IPS DF 6.9 (cell line): ENCODE measurements around the gene RAI14.

Experiments used
- DNase-seq: peaks from one replicate; pipeline ENCODE4 v3.0.0-alpha.2; 2013; ENCODE audit warnings: low read depth, low spot score
- H3K27ac ChIP-seq: one replicate; pipeline ENCODE4 v1.5.1; 2013; ENCODE audit warnings: low read length, control low read depth
- H3K27me3 ChIP-seq: 2 replicates; pipeline ENCODE4 v1.6.1; 2013; ENCODE audit warnings: mild to moderate bottlenecking, low read length; ENCODE audit not compliant: control insufficient read depth, insufficient read depth
- H3K36me3 ChIP-seq: 2 replicates; pipeline ENCODE4 v1.6.1; 2013; ENCODE audit warnings: low read length; ENCODE audit not compliant: control insufficient read depth, insufficient read depth
- H3K4me1 ChIP-seq: 2 replicates; pipeline ENCODE4 v1.6.1; 2013; ENCODE audit warnings: low read length; ENCODE audit not compliant: control insufficient read depth, insufficient read depth
- H3K4me3 ChIP-seq: 2 replicates; pipeline ENCODE4 v1.5.1; 2013; ENCODE audit warnings: mild to moderate bottlenecking, low read length
- H3K9me3 ChIP-seq: 2 replicates; pipeline ENCODE4 v1.6.1; 2013; ENCODE audit warnings: low read length, inconsistent platforms; ENCODE audit not compliant: control insufficient read depth, insufficient read depth
- WGBS: extraction: QIAGEN DNeasy Blood & Tissue Kit; methylation state at CpG from one replicate; pipeline ENCODE4 v1.1.7; 2013; ENCODE audit warnings: mixed read lengths, missing lambda C conversion rate; ENCODE audit not compliant: insufficient read length, insufficient coverage; 5-methylcytosine and 5-hydroxymethylcytosine counted together

RAI14 gene

DNA sequence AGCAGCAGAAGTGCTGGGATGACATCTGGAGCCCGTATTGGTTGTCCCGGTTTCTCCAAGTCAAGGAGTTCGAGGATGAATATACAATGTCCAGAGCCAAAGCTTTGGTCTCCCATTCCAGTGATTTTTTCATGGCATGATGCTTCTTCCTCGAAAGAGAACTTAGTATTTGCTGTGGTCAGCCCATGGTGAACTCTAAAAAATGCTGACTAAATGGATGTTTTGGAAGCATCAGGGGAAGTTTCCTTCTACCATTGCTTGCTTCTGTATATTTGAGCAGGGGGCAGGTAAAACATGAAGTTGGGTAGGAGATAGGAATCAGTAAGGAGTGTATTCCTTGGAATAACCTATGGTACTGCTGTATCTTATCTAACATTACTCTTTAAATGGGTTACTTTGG lies 191.4 kb downstream of the RAI14 start:
- no peak for DNase-seq
- WGBS, result no CpG with 5 or more reads among the region's 4 CpGs
- H3K36me3 ChIP-seq, result no peaks in the 10 kb centered on the region

DNA sequence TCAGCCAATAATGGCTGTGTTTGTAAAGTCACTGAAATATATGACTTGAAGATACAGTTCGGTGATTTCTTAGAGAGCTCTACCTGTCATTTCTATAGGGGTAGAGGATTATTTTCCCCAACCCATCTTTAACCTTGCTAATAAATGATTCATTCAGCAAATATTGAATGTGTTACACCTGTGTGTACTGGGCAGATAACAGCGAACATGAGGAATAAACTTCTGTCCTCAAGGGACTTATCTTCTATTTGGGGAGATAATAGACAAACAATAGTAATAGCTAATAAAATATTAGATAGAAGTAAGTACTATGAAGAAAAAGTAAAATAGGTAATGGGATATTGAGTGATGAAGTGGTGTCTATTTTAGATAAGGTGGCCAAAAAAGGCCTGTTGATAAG lies 192.1 kb downstream of the RAI14 start:
- no CpG with 5 or more reads among the region's 2 CpGs for WGBS
- H3K9me3 ChIP-seq, result no peaks in the 10 kb centered on the region
- no peaks in the 10 kb centered on the region for H3K36me3 ChIP-seq
- H3K4me1 ChIP-seq, result no peaks in the 10 kb centered on the region
- H3K27me3 ChIP-seq, result no peaks in the 10 kb centered on the region
- DNase-seq, result no peak
- H3K27ac ChIP-seq, result no peak overlapping the region
- H3K4me3 ChIP-seq, result no peak overlapping the region

More for the DNA sequence above, 191.4 kb downstream of the RAI14 start:
- Histone ChIP-seq H3K27me3 (no peaks in the 10 kb centered on the region), H3K4me1 (no peaks in the 10 kb centered on the region), H3K27ac (no peak overlapping the region), H3K9me3 (no peaks in the 10 kb centered on the region), H3K4me3 (no peak overlapping the region)

DNA sequence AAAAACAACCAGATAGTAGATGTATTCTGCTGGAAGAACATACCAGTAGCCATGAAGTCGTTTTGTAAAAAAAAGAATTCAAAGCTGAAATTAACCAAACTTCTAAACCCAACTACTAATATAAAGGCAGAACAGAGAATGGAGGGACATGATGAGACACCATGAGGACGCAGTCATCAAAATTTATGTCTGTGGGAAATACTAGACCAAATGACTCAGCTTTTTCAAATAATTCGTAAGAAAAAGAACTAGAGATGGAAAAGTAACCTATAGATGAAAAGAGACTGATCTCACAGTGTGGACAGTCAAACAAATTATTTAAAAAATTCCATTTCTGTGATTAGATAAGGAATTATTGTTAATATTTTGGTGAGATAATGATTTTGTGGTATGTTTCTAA lies 193.1 kb downstream of the RAI14 start:
- Histone ChIP-seq H3K4me3 (no peak overlapping the region), H3K36me3 (no peaks in the 10 kb centered on the region), H3K9me3 (no peaks in the 10 kb centered on the region), H3K27me3 (no peaks in the 10 kb centered on the region), H3K4me1 (no peaks in the 10 kb centered on the region), H3K27ac (no peak overlapping the region)
- DNase-seq, result no peak
- no CpG with 5 or more reads among the region's 3 CpGs for WGBS

DNA sequence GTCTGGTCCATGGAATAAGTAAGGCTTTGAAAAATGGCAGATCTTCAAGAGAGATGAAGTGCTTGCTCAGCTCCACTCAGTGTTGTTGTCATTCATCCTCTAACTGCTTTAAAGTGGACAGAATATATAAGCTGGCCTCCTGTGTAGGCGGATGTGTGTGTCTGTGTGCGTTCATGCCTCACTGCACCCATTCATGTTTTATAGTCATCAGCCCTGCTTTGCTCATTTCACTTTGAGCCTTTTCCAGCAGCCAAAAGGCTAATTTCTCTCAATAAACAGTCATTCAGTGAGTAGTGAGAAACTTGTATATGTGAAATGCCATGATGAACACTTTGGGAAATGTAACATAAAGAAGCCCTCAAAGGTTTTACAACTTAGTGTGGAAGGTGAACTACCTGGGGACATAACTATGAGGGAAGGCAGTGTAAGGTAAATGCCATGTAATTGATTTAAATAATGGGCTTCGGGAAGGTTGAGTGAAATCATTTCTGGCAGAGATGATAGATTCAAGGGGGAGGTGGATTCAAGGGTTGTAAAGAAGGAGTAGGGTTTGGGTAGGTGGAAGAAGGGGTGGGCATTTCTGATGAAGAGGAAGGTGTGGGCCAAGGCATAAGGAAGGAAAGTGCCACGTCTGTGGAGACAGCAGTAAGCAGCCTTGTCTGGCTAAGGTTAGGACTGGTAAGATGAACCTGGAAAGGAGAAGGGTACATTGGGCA lies 198.5 kb downstream of the RAI14 start:
- DNase-seq, result no peak
- Histone ChIP-seq H3K4me1 (no peaks in the 10 kb centered on the region), H3K27me3 (no peaks in the 10 kb centered on the region), H3K4me3 (no peak overlapping the region), H3K27ac (no peak overlapping the region), H3K36me3 (no peaks in the 10 kb centered on the region), H3K9me3 (no peaks in the 10 kb centered on the region)
- WGBS, result no CpG with 5 or more reads among the region's 4 CpGs

DNA sequence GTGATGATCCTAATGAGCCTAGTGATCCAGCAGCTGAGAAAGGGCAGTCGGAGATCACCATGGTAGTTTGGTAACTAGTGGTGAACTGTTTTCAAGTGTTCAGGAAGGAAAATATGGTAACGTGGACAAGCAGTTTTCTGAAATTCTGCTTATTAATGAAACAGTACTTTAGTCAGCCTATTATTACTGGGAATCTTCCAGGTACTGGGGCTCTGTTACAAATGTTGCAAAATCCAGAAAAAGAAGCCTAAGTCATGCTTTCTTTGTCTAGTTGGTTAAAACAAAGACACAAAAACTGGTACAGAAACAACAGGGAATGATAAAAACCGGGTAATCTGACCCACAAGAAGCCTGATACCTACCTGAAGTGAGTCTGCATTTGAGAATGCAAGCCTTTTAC lies 201.0 kb downstream of the RAI14 start:
- H3K4me1 ChIP-seq, result no peaks in the 10 kb centered on the region
- H3K4me3 ChIP-seq, result no peak overlapping the region
- WGBS, result no CpG with 5 or more reads among the region's 3 CpGs
- no peak for DNase-seq
- H3K27ac ChIP-seq, result no peak overlapping the region
- H3K27me3 ChIP-seq, result no peaks in the 10 kb centered on the region
- H3K36me3 ChIP-seq, result no peaks in the 10 kb centered on the region
- no peaks in the 10 kb centered on the region for H3K9me3 ChIP-seq

DNA sequence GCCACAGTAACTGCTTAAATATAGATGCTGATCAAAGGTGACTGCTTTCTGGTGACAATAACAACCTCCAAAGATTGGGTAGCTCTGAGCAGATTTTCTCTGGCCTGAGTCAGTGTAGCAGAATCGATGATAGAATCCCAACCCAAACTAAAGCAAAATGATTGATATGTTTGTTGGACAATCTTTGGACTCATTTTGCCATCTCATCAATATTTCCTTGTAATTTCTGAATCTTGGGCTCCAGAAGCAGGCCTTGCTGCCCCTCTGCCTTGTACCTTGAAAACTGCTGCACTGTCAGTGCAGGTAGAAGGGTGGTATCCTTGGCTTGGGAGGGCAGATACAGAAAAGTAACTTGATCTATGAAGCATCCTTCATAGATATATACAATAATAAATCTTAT lies 201.8 kb downstream of the RAI14 start:
- Histone ChIP-seq H3K27me3 (no peaks in the 10 kb centered on the region), H3K4me3 (no peak overlapping the region), H3K27ac (no peak overlapping the region), H3K4me1 (no peaks in the 10 kb centered on the region), H3K36me3 (no peaks in the 10 kb centered on the region), H3K9me3 (no peaks in the 10 kb centered on the region)
- no CpG with 5 or more reads among the region's 1 CpG for WGBS
- DNase-seq, result no peak

DNA sequence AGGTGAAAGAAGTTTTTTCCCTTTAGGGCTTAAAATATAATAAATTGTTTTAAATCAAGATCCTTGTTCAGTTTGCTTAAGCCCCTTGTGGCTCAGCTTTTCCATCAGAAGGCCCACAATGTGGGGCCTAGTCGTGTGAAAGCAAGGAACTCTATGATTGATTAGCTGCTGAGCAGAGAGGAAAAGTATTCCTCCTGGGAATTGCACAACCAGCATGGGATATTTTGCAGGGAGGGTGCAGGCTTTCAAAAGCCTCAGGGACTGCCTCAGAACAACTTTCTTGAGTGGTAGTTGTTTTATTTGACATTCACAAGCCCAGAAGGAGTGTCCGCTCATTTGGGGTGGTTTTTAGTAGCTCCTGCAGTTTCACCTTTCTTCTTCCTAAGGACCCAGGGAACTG lies 202.7 kb downstream of the RAI14 start:
- H3K27ac ChIP-seq, result no peak overlapping the region
- H3K4me1 ChIP-seq, result no peaks in the 10 kb centered on the region
- DNase-seq, result no peak
- no peaks in the 10 kb centered on the region for H3K9me3 ChIP-seq
- H3K4me3 ChIP-seq, result no peak overlapping the region
- no peaks in the 10 kb centered on the region for H3K27me3 ChIP-seq
- whole genome bisulfite sequencing, result no CpG with 5 or more reads among the region's 2 CpGs
- no peaks in the 10 kb centered on the region for H3K36me3 ChIP-seq

DNA sequence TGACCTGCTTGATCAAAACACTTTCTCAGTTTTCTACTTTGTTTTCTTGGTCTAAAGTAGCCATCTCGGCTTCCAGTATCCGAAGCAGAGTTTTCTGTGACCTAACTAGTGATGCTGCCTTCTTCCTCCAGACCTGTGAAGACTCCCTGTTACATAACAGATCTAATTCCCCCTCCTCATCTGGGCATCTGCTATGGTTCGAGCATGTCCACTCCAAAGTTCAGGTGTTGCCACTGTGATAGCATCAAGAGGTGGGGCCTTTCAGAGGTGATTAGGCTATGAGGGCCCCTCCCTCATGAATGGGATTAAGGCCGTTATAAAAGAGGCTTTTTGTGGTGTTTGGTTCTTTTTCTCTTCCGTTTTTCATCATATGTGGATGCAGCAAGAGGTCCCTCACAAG lies 203.1 kb downstream of the RAI14 start:
- Histone ChIP-seq H3K27me3 (no peaks in the 10 kb centered on the region), H3K27ac (no peak overlapping the region), H3K36me3 (no peaks in the 10 kb centered on the region), H3K9me3 (no peaks in the 10 kb centered on the region), H3K4me1 (no peaks in the 10 kb centered on the region), H3K4me3 (no peak overlapping the region)
- no CpG with 5 or more reads among the region's 5 CpGs for WGBS
- no peak for DNase-seq

DNA sequence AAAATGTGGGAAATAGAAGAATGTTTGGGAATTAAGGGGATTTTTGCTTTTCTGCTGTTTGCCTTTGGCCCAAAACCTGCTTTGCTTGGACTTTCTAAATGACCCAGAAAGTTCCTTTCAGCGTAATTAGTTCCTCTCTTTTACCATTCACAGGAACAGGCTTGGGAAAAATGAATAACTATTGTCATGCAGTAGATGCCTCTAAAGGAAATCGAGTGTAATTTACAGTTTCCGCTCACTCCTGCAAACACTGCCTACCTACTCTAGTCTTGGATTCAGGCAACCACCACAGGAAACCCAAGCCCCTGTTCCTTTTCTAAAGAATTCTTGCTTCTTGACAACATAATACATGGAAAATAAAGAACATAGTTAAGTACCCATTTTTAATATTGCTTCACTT lies 207.8 kb downstream of the RAI14 start:
- H3K36me3 ChIP-seq, result no peaks in the 10 kb centered on the region
- DNase-seq, result peak; percentile 48
- no peak overlapping the region for H3K4me3 ChIP-seq
- H3K27ac ChIP-seq, result peak overlapping the region; percentile 96
- no peaks in the 10 kb centered on the region for H3K27me3 ChIP-seq
- H3K9me3 ChIP-seq, result no peaks in the 10 kb centered on the region
- WGBS, result no CpG with 5 or more reads among the region's 3 CpGs
- H3K4me1 ChIP-seq, result peaks cover 3% of the 10 kb centered on the region; the same call in 1 of the 2 replicates

DNA sequence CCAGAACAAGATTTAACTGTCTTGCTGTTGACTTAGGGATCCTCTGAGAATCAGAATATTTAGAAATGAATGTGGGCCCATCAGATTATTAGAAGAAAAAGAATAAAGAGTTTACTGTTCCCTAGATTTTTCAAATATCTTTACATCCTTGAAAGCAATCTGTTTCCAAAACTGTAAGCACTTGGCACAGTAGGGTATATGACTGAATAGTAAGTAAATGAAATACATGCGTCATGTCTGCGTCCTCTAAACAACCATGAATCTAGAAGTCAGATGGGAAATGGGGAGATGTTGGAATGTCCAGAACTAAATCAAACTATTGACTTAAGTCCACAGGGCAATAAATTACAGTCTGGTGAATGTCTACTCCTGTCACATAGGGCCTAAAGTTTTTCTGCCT lies 209.0 kb downstream of the RAI14 start:
- Histone ChIP-seq H3K36me3 (no peaks in the 10 kb centered on the region), H3K27ac (no peak overlapping the region), H3K4me1 (peaks cover 3% of the 10 kb centered on the region; the same call in 1 of the 2 replicates), H3K27me3 (no peaks in the 10 kb centered on the region), H3K9me3 (no peaks in the 10 kb centered on the region), H3K4me3 (no peak overlapping the region)
- no peak for DNase-seq
- no CpG with 5 or more reads among the region's 2 CpGs for WGBS

DNA sequence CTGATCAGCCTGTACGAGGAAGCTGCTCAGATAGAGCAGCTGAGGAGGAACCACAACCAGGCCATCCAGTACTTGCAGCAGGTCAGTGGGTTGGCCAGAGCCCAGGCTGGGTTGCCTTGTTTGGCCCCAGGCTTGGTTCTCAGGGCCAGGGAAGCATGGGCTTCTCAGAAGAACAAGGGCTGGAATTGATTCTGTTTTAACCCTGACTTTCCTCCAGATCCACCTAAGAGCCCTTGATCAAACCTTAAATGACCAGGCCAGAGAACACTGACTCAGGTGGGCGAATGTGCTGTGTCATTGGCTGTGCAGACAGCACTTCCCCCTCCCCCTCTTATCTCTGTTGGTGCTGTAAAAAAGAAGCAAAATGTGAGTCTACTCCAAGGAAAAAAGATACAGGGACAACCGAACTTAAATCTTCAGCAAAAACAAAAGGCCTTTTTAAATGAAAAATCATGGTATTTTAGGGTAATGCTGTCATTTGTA lies 210.9 kb downstream of the RAI14 start:
- Histone ChIP-seq H3K9me3 (no peaks in the 10 kb centered on the region), H3K27me3 (no peaks in the 10 kb centered on the region), H3K36me3 (no peaks in the 10 kb centered on the region), H3K27ac (no peak overlapping the region), H3K4me3 (no peak overlapping the region), H3K4me1 (peaks cover 3% of the 10 kb centered on the region; the same call in 1 of the 2 replicates)
- DNase-seq, result no peak
- WGBS, result no CpG with 5 or more reads among the region's 3 CpGs
